NCI-H526 (cell line): ENCODE data around the gene C10orf71.

Source experiments
- DNase-seq, 2 experiments: peaks; one replicate each; lab custom pipeline; 2025; lab: John Stamatoyannopoulos, UW

The C10orf71 gene

DNA sequence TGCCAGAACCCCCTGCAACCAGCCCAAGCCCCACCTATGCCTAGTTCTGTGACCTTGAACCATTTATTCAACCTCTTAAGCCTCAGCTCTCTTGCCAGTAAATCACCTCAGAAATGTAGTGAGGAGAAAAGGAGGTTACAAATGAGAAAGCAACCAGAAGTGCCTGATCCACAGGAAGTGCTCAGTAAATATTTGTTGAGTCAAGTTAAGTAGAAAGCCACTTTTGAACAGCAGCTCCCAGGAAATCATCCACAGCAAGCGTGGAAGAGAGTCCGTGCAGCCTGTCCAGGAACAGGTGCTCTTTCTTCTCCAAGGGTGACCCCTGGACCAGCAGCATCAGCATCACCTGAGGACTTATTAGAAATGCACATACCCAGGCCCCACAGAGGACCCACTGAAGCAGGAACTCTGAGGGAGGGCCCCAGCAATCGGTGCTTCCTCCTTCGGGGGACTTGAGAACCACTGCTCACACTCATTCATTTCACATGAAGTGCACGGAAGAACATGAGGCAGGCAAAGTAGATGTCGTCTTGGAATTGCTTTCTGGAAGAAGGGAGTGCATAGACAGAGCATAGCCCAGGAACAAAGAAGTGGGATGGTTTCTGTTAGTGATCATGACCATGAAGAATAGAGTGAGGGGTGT lies 6.3 kb upstream of the C10orf71 start:
- no peak for DNase-seq

- DNase-seq, result no peak
These were observed 5.8 kb upstream of the C10orf71 start for GRCh38 chr10:49293208-49293603.

DNA sequence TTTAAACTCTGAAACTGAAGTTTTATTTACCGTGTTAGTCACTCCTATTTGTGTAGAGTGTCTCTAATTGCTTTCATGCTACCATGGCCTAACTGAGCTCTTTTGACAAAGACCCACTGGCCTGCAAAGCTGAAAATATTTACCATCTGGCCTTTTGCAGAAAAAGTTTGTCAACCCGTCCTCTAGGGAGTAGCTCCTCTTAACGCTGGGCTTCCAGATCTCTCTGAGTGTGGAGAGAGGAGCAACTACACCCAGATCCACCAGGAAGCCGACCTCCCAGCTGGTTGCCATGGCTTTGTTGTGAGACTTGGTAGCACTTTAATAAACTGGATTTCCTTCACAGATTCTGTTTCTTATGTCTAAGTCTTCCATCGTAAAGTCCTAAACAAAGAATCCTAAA lies 4.2 kb upstream of the C10orf71 start:
- DNase-seq, result no peak

- DNase-seq, result no peak
These were observed 3.7 kb upstream of the C10orf71 start for GRCh38 chr10:49295297-49295696.

DNA sequence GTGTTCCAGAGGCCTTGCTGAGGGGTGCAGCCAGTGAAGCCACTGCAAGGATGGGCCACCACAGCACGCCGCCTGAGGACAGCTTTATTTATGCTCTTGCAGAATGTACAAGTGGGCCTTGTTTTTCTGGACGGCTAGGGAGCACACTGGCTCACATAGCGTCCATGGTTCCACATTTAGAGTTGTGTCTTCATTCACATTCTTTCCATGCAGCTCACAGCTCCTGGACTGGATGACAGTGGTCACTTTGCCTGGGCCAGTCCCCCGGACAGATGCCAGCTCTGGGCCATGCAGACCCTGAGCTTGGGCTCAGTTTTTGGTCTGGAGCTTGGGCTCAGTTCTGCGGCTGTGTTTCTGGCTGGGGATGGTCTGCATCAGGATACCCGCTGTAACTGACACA lies 2.6 kb upstream of the C10orf71 start:
- DNase-seq, result no peak

DNA sequence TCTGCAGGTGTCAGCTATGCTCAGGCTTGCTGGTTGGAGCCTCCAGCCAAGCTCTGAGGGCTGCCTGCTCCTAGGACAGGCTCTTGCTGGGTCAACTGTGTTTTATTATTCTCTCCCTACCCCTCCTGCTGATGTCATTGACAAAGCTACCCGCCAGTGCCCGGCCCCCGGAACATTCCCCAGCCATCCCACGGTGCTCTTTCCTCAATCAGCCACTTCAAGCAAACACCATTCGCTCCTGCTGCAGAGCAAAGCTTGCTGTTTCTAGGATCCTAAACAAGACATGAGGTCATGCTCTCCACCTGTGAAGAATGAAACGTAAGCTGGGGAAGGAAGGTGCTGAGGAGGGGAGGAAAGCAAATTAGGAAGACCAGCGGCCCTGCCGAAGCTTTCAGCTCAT lies 2.1 kb upstream of the C10orf71 start:
- no peak for DNase-seq

- DNase-seq, result peak in 1 of 2 experiments; percentile 20
These were observed 926 bp upstream of the C10orf71 start for GRCh38 chr10:49297818-49298670.

DNA sequence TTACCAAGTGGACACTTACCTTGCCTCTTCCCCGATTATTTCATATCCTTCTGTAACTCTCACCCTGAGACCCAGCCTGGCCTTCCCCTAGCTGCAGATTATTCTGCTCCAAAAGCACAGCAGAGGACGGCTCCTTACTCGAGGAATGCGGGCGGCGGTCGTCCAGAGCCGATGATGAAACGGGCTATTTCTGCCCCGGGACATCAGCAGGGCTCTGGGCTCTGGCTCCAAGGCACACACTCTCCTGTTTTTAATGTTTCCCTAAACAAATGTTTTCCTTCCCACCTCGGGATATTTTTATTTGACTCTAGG lies 343 bp upstream of the C10orf71 start:
- peak; percentile 20 to 51 for DNase-seq

GRCh38 chr10:49299816-49300139 lies 808 bp downstream of the C10orf71 start:
- DNase-seq, result peak in 1 of 2 experiments; percentile 28

DNA sequence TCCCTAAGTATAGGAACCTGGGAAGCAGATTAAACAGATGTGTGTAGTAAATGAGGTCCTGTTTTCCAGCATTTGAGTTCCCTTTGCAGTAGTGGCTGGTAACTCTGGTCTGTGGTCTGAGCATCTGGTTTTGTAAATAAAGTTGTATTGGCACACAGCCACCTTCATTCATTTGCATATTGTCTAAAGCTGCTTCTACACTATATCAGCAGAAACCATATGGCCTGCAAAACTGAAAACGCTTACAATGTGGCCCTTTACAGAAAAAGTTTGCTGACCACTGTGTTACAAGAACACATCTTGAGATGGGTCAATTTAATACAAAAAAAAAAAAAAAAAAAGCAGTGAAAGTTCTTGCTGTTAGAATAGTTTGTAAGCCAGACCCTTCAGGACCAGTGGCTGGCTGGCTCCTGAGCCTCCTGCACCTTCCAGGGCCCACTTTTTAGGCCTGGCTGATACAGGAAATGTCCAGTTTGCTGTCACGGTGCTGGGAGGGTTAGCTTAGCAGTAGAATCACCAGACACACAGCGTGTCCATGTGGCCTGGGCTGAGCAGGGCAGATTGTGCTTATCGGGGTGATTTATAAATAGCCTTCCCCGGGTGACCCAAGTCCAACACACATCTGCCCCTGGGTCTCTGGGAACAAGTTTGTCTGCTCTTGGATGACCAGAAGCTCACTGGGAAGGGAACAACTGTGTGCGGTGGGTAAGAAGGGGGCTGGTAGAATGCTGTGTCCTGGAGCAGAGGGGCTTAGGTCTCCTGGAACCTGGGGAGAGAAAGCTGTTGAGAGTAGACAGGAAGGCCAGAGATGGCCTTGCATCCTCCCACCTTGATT lies 1.4 kb downstream of the C10orf71 start:
- peak; percentile 18 to 46 for DNase-seq

DNA sequence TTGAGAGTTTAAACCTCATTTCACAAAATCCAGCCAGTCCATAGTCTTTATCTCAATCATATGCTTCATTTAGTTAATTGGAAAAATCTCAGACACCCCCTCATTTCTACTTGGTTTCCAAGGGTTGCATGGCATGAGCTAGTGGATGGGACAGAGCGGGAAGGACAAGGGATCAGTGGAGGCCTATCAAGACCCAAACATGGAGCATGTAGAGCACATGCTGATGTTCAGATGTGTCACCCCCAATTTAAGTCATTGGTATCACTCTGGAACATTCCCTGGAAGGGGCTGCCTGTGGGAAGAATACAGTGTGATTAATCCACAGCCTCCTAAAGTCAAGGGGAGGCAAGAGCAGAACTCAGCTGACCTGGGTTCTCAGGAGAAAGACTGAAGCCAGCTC lies 2.3 kb downstream of the C10orf71 start:
- DNase-seq, result no peak

DNA sequence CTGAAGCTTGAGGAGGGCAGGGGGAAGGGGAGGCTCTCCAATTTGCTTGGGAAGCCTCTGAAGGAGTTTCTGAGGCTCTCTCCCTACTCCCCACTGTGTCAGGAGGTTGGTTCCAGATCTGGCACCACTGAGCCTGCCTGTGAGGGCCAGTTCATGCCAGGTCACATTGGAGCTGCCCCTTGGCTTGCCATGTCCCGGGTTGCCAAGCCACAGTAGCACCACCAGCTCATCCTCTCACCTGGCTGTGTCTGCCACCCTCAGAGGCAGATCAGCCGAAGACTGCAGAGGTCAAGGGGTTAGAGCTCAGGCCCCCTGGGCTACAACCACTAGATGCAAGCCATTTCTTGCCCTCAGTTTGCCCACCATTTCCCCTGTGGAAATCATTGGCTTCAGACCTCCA lies 3.1 kb downstream of the C10orf71 start:
- DNase-seq, result no peak

DNA sequence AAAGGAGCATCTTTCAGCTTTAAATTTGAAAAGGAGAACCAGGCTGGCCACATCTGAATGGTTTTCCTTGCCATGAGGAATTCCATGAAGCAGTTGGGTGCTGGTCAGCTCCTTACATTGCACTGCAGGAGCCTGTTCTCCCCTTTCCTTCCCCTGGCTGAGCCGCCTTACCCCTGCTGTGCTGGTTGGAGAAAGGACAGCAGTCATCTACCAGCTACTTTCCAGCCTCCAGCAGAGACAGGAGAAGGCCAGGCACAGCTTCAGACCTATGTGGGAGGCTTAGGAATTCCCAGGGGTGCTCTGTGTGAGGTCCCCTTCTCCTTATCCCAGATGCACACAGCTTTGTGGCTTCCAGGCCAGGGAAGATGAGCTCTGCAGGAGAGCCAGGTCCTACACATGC lies 4.7 kb downstream of the C10orf71 start:
- DNase-seq, result no peak

- DNase-seq, result no peak
These were observed 5.2 kb downstream of the C10orf71 start for GRCh38 chr10:49304137-49304536.

DNA sequence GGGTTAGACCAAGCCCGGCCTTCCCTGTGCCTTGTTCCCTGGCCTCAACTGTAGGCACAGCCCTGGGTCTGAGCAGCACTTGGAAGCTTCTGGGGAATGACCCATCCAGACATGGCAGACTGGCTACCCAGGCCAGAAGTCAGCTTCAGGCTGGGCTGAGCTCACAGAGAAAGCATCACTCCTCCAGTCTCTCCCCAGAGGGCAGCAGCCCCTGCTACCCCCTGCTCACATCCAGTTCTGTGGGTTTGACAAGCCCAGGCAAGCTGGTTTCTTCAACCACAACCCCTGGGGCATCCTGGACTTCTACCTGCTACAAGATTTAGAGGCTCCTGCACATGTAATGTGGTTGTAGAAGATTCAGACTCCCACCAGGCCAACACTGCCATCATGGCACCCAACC lies 9.0 kb downstream of the C10orf71 start:
- DNase-seq, result peak in 1 of 2 experiments; percentile 7

- no peak for DNase-seq
These were observed 9.9 kb downstream of the C10orf71 start for GRCh38 chr10:49308881-49309280.

DNA sequence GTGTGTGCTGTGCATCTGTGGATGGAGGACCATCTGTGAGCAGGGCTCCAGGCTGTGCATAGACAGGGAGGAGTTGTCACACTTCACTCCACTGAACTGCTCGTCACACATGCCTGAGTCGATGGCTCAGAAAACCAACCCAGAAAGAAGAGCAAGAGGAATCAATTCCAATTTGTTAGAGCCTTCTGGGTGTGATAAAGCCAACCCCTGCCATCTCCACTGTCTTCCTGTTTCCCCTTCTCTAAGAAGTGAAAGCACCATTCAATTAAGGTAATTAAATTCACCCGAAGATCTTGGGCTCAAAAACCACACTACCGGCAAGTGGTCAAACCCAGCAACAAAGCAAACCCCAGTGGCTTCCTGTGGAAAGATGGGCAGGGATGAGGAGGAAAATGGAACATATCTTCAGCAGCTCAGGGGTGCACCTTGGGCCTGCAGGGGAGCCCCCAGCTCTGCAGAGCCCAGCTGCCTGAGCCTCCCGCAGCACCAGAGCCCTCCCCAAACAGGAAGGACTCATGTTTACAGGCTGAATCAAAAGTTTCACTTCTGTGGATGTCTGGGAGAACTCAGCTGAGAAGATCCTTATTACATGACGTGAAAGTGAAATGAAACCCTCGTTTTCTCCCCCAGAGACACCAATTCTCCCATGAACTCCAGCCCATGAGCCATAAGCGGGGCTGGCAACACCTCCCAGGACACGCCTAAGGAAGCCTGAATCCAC lies 10.9 kb downstream of the C10orf71 start:
- no peak for DNase-seq

- no peak for DNase-seq
These were observed 11.5 kb downstream of the C10orf71 start for GRCh38 chr10:49310460-49310859.

DNA sequence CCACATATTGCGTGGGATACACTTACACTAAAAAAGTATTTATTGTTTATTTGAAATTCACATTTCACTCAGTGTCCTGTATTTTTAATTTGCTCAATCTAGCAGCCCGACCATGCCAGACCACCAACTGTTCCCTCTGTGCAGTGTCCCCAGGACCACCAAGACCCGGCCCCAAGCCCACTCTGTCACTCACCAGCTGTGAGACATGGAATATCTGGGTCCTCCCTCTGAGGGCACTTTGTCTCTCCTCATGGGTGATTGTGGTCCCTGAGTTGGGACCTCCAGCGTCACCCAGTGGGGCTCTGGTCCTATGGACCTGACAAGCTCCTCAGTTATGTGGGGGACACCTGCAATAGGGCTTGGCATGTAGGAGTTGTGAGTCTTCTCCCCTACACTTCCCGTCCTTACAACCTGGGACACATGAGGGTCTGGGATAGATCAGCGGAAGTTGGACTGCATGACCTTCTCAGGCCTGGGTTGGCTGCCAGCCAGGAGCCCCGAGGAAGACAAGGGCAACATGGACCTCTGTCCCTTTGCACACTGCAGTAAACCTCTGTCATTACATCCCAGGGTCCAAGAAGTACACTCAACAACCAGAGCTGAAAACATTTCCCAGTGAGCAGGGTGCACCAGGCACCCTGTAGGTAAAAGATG lies 12.1 kb downstream of the C10orf71 start:
- DNase-seq, result no peak

DNA sequence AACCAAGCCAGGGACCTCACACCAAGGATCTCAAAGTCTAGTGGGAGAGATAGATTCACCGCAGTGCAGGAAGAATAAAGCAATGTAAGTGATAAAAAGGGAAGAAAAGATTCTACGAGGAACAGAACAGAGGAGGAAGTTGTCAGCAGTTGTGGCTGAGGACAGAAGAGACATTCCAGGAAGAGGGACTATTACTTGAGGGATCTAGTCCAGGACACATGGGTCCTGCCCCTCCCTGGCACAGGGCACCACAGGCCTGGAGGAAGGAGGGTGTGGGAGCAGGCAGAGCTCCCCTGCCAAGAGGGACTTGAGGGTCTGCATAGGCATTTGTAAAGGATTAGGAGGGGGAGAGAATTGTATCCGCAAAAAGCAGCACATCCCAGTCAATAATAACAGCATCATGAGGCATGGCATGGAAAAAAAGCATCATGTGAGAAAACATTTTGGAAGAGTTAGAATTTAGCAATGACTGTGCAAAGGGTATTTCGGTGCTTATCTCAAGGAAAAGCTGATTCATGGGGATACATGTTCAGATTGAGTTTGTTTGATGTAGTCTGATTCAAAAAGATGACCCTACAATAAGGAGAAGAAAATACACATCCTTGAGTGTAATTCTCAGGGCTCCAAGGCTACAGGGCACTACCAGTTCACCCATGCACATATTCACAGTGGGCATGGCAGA lies 12.7 kb downstream of the C10orf71 start:
- DNase-seq, result no peak

DNA sequence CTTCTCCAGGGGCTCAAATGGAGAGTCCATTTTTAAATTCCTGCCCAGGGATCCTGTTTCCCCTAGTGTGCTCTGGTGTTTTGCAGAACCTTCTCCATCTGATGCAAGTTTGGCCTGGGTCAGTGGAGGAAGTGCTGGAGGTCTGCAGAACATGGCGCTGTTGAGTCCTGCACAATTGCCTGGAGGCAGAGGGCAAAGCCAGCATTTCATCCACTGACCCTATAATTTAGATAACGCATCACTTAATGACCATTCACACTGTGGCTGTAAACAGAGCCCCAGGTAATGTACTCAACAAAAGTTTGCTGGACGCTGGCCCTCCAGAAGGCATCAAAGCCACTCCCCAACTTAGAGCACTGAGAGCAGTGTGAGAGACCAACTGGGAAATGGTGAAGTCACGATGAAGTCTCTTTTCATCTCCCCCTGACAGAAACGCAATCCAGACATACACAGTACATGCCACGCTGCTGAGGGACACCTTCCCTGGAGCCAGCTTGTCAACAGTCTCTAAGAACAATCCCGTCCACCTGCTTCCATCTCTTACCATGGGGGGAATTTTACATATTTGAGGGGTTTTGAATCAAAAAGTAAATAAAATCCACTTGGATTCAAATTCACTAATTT lies 13.4 kb downstream of the C10orf71 start:
- DNase-seq, result no peak
